HG02623 (cell line): ENCODE measurements around the gene SEMA7A.
A peak's percentile ranks its signal among the peaks of the same experiment; 100 is the strongest.
"Not testable (repeated sequence)": the region's sequence is repeated elsewhere in the genome, so short reads cannot be mapped to it uniquely, and the experiment has no call there.

Source experiments
- ATAC-seq: cut with Tn5 transposase; IDR thresholded peaks from one replicate; pipeline ENCODE4 v1.9.1; 2021; ENCODE audit warnings: moderate library complexity; ENCODE audit not compliant: unreplicated experiment

SEMA7A gene, protein sequence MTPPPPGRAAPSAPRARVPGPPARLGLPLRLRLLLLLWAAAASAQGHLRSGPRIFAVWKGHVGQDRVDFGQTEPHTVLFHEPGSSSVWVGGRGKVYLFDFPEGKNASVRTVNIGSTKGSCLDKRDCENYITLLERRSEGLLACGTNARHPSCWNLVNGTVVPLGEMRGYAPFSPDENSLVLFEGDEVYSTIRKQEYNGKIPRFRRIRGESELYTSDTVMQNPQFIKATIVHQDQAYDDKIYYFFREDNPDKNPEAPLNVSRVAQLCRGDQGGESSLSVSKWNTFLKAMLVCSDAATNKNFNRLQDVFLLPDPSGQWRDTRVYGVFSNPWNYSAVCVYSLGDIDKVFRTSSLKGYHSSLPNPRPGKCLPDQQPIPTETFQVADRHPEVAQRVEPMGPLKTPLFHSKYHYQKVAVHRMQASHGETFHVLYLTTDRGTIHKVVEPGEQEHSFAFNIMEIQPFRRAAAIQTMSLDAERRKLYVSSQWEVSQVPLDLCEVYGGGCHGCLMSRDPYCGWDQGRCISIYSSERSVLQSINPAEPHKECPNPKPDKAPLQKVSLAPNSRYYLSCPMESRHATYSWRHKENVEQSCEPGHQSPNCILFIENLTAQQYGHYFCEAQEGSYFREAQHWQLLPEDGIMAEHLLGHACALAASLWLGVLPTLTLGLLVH

DNA sequence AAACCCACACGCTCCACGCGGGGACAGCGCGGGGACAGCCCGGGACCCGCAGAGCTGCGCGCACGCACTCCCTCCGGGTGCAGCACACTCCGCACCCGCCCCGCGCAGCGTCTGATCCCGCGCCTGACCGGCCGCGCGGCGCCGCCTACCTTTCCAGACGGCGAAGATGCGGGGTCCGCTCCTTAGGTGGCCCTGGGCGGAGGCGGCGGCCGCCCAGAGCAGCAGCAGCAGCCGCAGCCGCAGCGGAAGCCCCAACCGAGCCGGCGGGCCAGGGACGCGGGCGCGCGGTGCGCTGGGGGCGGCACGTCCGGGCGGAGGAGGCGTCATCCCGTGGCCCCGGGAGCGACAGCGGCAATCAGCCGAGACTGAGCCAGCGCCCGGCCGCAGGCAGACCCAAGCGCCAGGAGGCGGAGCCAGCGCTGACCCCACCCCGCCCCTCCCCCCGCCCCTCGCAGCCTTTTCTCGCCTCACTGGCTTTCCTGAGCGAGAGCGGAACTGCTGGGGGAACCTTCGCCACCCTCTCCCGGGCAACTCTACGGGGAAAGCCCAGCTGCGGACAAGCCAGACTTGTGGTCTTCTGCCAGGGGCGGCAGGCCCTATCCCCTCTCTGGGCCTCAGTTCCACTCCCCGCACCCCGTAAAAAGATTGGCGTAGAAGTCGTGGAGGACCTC is at the start of gene SEMA7A:
Gene SEMA7A, minus strand, starts transcription at position 367 of the 671 bp plus-strand sequence. Its CDS starts 40 bp downstream, at position 327.
- ATAC-seq, result peak; percentile 58

DNA sequence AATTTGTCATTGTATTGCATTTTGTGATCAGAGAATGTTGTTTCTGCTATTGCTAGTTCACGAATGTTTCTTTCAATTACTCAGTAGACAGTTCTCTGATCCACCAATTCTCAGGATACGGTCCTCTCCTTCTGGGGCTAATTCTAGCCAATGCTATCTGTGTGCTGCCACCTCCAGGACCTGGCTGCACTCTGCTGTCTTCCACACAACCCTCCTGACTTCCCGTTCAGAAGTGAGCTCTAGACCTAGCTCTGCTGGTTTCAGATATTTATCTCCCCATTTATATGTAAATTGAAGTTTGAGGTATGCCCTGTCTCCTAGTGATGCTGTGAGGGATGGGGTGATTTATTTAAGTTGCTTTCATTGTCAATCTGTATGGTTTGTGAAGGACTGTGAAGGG is 48.9 kb upstream of the SEMA7A start:
- ATAC-seq, result no peak

DNA sequence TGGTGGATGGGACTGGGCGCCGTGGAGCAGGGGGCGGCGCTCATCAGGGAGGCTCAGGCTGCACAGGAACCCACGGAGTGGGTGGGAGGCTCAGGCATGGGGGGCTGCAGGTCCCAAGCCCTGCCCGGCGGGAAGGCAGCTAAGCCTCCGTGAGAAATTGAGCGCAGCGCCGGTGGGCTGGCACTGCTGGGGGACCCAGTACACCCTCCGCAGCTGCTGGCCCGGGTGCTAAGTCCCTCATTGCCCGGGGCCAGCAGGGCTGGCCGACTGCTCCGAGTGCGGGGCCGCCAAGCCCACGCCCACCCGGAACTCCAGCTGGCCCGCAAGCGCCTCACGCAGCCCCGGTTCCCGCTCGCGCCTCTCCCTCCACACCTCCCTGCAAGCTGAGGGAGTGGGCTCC is 46.6 kb upstream of the SEMA7A start:
- not testable (repeated sequence) for ATAC-seq

DNA sequence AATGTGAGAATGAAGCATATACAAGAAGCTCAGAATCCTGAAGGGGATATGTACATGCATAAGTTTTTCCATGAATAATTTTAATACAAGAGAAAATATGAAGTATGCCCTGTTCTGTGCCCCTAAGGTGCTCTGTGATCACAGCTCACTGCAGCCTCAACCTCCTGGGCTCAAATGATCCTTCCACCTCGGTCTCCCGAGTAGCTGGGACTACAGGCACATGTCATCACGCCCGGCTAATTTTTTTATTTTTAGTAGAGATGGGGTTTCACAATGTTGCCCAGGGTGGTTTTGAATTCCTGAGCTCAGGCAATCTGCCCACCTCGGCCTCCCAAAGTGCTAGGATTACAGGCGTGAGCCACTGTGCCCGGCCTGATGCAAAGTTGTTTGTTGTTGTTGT is 37.9 kb upstream of the SEMA7A start:
- ATAC-seq, result not testable (repeated sequence)

DNA sequence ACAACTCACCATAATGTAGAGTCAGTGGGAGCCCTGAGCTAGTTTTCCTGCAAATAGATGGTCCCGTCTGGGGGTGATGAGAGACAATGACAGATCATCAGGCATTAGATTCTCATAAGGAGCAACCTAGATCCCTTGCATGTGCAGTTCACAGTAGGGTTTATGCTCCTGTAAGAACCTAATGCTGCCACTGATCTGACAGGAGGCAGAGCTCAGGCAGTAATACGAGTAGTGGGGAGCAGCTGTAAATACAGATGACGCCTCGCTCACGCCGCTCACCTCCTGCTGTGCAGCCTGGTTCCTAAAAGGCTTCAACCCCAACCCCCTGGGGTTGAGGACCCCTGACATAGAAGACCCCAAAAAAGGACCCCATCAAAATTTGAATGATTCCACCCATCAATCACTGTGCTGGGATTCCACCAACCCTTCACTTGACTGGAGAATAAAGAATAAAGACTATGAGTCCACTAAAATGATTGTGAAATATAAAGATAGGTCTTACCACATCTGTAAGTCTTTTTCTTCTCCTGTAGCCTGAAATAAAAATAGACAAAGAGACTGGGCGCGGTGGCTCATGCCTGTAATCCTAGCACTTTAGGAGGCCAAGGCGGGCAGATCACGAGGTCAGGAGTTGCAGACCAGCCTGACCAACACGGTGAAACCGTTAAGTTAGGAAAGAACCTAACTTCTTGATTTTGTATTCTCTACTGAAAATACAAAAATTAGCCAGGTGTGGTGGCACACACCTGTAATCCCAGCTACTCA is 37.1 kb upstream of the SEMA7A start:
- ATAC-seq, result no peak

DNA sequence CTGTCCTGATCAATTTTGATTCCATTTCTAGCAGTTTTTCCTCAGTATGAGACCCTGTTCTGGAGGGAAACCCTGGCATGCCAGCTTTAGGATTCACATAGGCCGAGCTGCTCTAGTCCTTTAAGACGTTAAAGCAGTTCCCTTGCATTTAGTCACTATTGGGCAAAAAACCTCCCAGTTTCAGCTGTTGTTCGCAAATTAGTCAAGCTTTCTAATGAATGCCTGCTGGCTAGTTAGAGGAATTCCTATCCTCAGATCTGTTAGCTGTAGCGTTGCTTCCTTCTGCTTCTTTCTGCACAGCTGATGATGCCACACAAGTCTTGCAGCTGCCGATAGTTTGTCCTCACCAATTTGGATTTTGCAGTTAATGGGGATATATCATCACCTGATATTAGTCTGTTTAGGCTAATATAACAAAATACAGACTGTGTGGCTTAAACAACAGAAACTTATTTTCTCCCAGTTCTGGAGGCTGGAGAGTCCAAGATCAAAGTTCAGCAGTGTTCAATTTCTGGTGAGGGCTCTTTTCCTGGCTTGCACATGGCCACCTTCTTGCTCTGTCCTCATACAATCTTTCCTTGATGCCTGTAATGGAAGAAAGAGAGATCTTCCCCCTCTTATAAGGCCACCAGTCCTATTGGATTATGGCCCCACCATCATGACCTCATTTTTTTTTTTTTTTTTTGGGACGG is 34.7 kb upstream of the SEMA7A start:
- no peak for ATAC-seq

DNA sequence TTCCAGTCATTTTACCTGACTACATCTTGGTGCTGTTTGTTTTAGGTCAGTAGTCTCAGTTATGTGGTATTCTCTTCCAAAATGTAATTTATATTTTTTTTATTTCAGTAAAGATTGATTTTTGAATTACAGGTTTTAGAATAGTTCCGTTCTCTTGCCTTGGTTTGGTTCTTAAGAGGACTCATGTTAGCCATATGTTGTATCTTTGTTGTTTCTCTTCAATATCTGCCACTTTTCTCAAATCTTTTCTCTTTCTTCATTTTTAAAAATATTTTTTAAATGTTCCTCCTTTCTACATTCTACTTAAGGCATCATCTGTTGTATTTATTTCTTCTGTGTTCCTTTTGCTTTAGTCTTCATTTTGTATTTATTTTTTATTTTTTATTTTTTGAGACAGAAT is 32.8 kb upstream of the SEMA7A start:
- no peak for ATAC-seq

DNA sequence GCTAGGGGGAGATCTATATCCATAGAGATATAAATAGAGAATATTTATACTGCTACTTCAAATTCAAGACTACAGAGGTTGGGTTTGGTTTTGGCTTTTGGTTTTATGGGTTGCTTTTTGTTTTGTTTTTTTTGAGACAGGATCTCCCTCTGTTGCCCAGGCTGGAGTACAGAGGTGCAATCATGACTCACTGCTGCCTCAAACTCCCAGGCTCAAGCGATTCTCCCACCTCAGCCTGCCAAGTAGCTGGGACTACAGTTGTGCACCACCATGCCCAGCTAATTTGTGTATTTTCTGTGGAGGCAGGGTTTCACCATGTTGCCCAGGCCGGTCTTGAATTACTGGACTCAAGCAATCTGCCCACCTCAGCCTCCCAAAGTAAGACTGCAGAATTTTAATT is 31.1 kb upstream of the SEMA7A start:
- ATAC-seq, result no peak

DNA sequence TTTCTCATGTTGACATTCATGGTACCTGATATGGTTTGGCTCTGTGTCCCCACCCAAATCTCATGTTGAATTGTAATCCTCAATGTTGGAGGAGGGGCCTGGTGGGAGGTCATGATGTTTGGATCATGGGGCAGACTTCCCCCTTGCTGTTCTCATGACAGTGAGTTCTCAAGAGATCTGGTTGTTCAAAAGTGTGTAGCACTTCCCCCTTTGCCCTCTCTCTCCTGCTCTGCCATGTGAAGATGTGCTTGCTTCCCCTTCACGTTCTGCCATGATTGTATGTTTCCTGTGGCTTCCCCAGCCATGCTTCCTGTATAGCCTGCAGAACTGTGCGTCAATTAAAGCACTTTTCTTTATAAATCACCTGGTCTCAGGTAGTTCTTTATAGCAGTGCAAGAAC is 30.5 kb upstream of the SEMA7A start:
- ATAC-seq, result no peak

DNA sequence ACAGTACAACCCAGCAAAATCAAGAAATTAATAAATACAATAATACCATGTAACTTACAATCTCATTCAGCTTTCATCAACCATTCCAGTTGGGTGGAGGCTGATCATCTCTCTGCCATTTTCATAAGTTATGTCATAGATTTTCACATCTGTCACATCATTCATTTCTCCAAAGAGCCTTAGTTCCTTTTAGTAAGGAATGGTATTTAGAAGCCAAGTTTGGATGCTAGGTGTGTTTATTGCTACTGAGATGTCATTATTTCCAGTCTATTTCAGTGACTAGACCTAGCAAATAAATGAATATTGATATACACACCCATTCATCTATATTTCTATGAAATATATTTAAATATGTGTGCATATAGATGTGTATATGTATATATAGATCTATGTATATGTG is 29.9 kb upstream of the SEMA7A start:
- ATAC-seq, result no peak

DNA sequence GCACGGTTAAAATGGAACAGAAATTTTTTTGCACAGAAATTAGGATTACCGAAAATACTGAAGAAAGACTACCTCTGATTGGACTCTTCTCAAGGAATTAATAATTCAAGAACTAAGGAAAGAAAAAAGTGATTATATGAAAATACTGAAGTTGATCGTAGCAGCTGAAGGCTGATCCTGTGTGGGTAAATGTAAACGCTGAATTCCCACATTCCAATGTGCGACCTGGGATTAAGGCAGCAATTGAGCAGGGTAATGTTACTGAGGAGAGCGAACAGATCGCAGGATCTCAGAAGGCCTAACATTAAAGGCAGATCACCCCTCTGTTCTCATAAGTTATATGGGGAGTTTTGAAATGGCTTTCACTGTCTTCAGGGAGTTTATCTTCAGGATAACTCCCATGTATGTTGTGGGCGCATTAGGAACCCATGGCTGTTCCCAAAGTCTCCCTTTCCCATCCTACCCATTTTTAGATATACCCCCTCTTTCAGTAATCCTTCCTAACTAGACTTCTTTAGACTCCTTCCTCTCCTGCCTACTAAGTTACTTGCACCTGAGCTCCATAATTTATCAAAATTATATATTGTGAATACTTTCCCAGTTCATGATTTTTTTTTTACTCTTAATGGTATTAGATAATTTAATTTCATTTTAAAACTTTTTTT is 28.2 kb upstream of the SEMA7A start:
- ATAC-seq, result no peak

DNA sequence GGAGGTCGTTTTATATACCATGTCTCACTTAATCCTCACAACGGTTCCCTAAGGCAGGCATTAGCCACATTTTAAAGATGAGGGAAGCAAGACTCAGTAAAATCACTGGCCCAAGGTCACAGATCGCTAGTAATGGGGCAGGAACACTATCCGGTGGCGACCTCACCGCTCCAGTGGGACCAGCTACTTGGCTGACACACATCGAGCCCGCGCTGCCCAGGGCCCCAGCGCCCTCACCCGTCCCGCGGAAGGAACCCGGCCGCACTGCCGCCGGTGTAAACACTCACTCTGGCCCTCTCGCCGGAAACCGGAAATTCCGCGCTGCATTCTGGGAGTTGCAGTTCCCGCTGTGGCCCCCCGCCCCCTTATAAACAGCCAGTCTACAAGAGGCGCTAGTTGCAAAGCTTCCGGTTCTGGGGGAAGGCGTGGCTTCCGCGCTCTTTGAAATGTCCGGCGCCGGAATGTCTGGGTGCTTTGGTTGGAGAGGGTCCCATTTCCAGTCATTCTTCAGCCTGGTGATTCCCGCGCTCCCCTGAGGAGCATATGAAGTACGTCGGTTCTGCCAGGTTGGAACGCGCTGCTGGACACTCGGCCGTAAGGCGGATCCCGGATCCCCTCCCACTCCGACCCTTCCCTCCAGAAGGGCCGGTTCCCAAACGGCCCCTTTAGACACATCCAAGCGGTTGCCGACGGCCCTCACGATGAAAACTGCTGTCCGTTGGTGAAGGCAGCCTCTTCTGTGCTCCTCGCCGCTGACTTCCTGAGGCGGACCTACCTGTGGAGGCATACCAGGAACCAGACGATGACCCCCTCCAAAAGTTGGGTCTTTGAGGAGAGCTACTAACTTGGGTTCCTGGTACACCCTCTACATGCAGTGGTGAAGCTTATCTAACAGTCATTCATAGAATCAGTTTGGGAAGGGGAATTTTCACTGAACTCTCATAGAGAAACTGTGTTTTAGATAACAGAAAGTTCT is 27.4 kb upstream of the SEMA7A start, which contains the start of gene UBL7:
Gene UBL7, minus strand, starts transcription at position 290 of the 976 bp plus-strand sequence. CDS start 2,293 bp downstream, outside the sequence.
- peak; percentile 80 for ATAC-seq

DNA sequence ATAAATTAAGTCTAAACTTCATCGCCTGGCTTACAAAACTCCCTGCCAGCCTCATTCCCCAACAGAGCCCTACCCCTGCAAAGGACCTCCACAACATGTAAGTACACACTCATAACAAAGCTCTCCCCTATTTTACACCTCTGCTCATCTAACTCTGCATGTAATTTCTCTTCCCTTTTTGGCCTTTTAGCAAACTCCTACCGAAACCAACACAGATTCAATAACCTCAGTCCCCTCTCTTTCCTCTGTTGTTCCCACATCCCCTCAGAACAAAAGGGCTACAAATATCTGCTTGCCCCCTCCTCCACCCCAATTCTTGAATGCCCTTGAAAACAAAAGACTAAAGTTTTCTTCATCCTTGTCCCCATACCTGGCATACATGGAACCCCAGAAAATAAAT is 26.5 kb upstream of the SEMA7A start:
- no peak for ATAC-seq

DNA sequence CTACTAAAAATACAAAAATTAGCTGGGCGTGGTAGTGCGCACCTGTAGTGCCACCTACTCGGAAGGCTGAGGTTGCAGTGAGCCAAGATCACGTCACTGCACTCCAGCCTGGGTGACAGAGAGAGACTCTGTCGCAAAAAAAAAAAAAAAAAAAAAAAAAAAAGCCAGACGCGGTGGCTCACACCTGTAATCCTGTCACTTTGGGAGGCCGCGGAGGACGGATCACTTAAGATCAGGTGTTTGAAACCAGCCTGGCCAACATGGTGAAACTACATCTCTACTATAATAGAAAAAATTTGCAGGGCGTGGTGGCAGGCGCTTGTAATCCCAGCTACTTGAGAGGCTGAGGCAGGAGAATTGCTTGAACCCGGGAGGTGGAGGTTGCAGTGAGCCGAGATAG is 26.0 kb upstream of the SEMA7A start:
- ATAC-seq, result not testable (repeated sequence)

DNA sequence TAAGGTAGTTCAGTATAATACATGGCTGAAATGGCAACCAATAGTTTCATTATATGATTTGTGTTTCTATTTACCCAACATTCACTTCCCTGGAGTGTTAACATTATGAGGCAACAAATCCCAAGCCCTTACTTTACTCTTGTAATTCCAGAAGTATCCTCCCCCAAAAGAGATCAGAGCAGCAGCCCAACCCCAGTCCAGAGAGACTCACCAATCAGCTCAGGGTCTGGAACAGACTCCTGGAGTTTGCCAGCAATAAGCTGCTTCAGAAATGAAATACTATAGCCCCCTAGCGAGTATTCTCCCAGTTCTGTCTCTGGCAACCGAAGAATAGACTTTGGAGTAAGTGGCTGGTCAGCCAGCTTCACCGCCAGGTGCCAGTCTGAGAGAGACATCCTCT is 24.7 kb upstream of the SEMA7A start:
- no peak for ATAC-seq

DNA sequence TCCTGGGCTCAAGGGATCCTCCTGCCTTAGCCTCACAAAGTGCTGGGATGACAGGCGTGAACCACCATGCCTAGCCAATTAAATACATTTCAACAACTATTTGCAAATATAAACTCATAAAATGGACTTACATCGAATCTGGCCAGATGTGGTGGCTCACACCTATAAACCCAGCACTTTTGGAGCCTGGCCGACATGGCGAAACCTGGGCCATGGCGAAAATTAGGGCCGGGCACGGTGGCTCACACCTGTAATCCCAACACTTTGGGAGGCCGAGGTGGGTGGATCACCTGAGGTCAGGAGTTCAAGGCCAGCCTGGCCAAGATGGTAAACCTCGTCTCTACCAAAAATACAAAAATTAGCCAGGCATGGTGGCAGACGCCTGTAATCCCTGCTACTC is 23.3 kb upstream of the SEMA7A start:
- not testable (repeated sequence) for ATAC-seq

DNA sequence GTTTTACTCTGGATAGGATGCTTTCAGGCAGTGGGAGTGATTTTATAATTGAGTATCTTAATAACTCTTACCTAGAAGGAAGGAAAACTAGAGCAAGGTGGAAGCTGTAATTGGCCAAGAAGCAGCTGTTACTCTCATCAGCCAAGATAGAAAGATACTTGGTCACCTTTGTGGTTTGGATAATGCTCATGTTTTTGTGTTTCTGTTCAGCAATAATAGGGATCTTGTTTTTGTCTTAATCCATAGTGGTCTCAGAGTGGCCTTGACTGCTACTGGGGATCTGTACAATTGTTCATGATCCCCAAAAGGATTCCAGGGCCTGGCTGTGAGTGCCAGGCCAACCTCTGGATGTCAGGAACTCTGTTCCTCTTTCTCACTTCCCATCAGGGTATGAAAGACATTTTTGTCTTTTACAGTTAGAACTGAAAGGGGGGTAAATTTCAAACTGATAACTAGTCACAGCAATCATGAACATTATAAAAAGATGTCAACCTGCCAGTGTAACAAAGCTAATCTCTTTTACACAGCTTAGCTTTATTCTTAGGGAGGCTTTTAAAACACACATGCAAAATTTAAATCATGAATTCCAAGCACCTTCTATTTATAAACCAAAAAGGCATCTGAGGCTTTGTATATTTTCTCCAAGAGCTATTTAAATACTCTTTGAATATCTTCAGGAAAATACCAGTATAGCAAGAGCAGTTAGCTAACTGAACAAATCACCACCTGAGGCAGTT is 21.2 kb upstream of the SEMA7A start:
- no peak for ATAC-seq
